ENCODE data around the gene PRG2.

DNA sequence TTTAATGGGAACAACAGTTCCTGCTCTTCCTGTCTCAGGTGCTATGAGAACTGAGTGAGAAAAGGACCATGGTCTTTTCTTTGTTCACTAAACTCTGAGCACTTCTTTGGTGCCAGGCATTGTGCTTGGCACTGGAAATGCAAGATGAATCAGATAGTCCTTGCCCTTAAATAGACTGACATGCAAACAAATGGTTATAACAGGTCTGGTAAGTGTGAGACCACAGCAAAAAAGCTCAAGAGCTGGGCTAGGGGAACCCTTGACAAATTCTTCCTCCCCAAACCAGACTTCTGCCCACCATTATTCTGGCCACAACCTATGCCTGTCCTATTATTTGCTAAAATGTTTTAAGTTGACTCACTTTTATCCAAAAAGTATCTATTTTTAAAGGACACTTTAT is 31.4 kb upstream of the PRG2 start:
- TF ChIP-seq, protein P1, sequence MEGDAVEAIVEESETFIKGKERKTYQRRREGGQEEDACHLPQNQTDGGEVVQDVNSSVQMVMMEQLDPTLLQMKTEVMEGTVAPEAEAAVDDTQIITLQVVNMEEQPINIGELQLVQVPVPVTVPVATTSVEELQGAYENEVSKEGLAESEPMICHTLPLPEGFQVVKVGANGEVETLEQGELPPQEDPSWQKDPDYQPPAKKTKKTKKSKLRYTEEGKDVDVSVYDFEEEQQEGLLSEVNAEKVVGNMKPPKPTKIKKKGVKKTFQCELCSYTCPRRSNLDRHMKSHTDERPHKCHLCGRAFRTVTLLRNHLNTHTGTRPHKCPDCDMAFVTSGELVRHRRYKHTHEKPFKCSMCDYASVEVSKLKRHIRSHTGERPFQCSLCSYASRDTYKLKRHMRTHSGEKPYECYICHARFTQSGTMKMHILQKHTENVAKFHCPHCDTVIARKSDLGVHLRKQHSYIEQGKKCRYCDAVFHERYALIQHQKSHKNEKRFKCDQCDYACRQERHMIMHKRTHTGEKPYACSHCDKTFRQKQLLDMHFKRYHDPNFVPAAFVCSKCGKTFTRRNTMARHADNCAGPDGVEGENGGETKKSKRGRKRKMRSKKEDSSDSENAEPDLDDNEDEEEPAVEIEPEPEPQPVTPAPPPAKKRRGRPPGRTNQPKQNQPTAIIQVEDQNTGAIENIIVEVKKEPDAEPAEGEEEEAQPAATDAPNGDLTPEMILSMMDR (IDR thresholded peaks at IDR 0.05) = no peak
- TF ChIP-seq ZFX (IDR thresholded peaks at IDR 0.05; ENCODE audit: borderline replicate concordance) = no peak

Measured in 22Rv1 (cell line).